OCI-LY3 (cell line): ENCODE measurements around the gene FIZ1.

ENCODE experiments used
- H2AFZ ChIP-seq: fragments of 200-600, 300-600 bp; shearing (Covaris generic); 2 replicates; pipeline ENCODE4 v1.6.0; 2014; ENCODE audit warnings: antibody characterized with exemption, low read depth, low read length
- H3K27ac ChIP-seq: fragments of 200-600, 300-600 bp; sonication (generic); 2 replicates; pipeline ENCODE4 v1.5.1; 2014; ENCODE audit warnings: mild to moderate bottlenecking, low read length, moderate library complexity, mixed read lengths
- H3K27me3 ChIP-seq: fragments of 200-600, 300-600 bp; sonication (generic); 2 replicates; pipeline ENCODE4 v1.6.1; 2014; ENCODE audit warnings: low read depth, low read length, mixed read lengths
- H3K36me3 ChIP-seq: fragments of 200-600, 300-600 bp; sonication (generic); replicated peaks from 2 replicates; pipeline ENCODE3; 2014; ENCODE audit warnings: low read depth, low read length, mixed read lengths
- H3K4me1 ChIP-seq: fragments of 300-600, 200-600 bp; sonication (generic); 2 replicates; pipeline ENCODE4 v1.6.1; 2014; ENCODE audit warnings: low read length, mixed read lengths
- H3K4me2 ChIP-seq: fragments of 200-600, 300-600 bp; sonication (generic); 2 replicates; pipeline ENCODE4 v1.6.1; 2014; ENCODE audit warnings: low read length, mixed read lengths
- H3K4me3 ChIP-seq: fragments of 300-600, 200-600 bp; sonication (generic); 2 replicates; pipeline ENCODE4 v1.5.1; 2014; ENCODE audit warnings: antibody characterized with exemption, mild to moderate bottlenecking, low read length, moderate library complexity
- H3K79me2 ChIP-seq: fragments of 300-600, 200-600 bp; shearing (Covaris generic); 2 replicates; pipeline ENCODE4 v1.6.1; 2014; ENCODE audit warnings: mild to moderate bottlenecking, low read length, mixed read lengths
- H3K9ac ChIP-seq: fragments of 300-600, 200-600 bp; shearing (Covaris generic); 2 replicates; pipeline ENCODE4 v1.6.0; 2014; ENCODE audit warnings: mild to moderate bottlenecking, low read length, moderate library complexity
- H3K9me3 ChIP-seq: fragments of 200-600, 300-600 bp; shearing (Covaris generic); 2 replicates; pipeline ENCODE4 v1.6.1; 2014; ENCODE audit warnings: low read length, mixed read lengths; ENCODE audit not compliant: insufficient read depth
- H4K20me1 ChIP-seq: fragments of 200-600, 300-600 bp; sonication (generic); 2 replicates; pipeline ENCODE4 v1.6.1; 2016; ENCODE audit warnings: low read length, mixed read lengths; ENCODE audit not compliant: insufficient read depth
- EZH2phosphoT487 ChIP-seq: fragments of 200-600 bp; shearing (Covaris generic); IDR thresholded peaks from 2 replicates; pipeline ENCODE4 v1.6.1; 2018; ENCODE audit warnings: antibody characterized with exemption, mixed run types, low read depth
- TF ChIP-seq, protein P1 (sequence below): fragments of 200-600, 300-600 bp; sonication (generic); IDR thresholded peaks from 2 replicates; pipeline ENCODE4 v1.5.1; 2014; ENCODE audit warnings: antibody characterized with exemption, low read length, low read depth

Gene FIZ1

DNA sequence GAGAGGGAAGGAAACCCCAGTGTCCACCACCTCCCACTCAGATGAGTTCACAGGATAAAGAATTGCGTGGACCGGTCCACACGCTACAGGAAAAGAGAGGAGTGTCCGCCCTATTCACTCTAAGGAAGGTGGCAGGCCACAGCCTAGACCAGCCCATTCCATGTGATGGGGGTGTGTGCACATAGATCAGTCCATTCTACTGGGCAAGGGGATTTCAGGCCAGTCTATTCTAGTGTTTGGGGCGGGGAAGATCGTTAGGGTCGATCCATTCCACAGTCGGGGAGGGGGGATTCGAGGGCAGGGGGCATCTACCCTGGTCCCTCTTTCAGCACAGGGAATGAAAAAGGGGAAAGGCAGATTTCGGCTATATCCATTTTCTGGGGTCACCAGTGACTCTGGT is 7.8 kb downstream of the FIZ1 start:
- Histone ChIP-seq H3K27ac (no peak overlapping the region), H3K9ac (no peak overlapping the region), H3K4me2 (no peak overlapping the region), H3K36me3 (peaks cover 30% of the 10 kb centered on the region), H3K9me3 (no peaks in the 10 kb centered on the region), H2AFZ (no peak overlapping the region), H3K4me3 (no peak overlapping the region), H3K79me2 (no peaks in the 10 kb centered on the region), H4K20me1 (no peaks in the 10 kb centered on the region), H3K27me3 (no peaks in the 10 kb centered on the region), H3K4me1 (0 out of 2 replicates have a peak, but pooled peaks cover 3% of the 10 kb centered on the region)
- TF ChIP-seq, protein P1, sequence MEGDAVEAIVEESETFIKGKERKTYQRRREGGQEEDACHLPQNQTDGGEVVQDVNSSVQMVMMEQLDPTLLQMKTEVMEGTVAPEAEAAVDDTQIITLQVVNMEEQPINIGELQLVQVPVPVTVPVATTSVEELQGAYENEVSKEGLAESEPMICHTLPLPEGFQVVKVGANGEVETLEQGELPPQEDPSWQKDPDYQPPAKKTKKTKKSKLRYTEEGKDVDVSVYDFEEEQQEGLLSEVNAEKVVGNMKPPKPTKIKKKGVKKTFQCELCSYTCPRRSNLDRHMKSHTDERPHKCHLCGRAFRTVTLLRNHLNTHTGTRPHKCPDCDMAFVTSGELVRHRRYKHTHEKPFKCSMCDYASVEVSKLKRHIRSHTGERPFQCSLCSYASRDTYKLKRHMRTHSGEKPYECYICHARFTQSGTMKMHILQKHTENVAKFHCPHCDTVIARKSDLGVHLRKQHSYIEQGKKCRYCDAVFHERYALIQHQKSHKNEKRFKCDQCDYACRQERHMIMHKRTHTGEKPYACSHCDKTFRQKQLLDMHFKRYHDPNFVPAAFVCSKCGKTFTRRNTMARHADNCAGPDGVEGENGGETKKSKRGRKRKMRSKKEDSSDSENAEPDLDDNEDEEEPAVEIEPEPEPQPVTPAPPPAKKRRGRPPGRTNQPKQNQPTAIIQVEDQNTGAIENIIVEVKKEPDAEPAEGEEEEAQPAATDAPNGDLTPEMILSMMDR = no peak
- no peak for TF ChIP-seq EZH2phosphoT487

DNA sequence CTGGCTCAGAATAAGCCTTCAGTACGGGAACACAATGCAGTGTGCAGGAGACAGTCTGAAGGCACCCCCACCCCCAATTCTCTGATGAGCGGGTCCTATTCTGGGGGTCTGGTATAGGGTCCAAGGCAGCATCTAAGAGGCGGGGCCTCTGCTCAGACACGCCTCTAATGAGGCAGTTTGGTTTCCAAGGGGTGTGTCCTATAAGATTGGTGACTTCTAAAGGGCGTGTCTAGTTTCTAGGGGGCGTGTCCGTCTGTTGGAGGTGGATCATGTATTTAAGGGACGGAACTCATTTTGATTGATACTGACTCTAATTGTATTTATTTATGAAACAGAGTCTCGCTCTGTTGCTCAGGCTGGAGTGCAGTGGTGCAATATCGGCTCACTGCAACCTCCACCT is 8.7 kb downstream of the FIZ1 start:
- Histone ChIP-seq H3K27ac (no peak overlapping the region), H3K4me1 (0 out of 2 replicates have a peak, but pooled peaks cover 3% of the 10 kb centered on the region), H4K20me1 (no peaks in the 10 kb centered on the region), H3K4me2 (no peak overlapping the region), H3K9me3 (no peaks in the 10 kb centered on the region), H3K36me3 (peaks cover 24% of the 10 kb centered on the region), H3K4me3 (no peak overlapping the region), H3K9ac (no peak overlapping the region), H3K27me3 (no peaks in the 10 kb centered on the region), H3K79me2 (no peaks in the 10 kb centered on the region), H2AFZ (no peak overlapping the region)
- TF ChIP-seq, protein P1 = no peak
- no peak for TF ChIP-seq EZH2phosphoT487

DNA sequence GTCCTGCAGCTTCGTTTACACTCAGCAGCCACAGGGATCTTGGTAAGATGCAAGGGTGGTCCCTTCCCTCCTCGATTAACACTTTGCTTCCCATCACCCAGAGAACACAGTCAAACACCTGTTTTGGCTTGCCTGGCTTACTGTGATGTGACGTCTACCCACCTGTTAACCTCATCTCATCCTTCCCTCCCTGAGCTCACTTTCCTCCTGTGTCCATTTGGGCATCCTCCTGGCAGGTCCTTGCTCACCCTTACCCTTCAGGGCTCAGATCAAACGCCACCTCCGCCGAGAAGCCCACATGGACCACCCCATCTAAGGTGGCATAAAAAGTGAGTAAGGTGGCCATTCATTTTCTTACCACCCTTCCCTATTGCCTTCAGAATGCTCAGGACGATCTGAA is 9.2 kb downstream of the FIZ1 start:
- Histone ChIP-seq H3K9ac (no peak overlapping the region), H3K4me3 (no peak overlapping the region), H3K27ac (no peak overlapping the region), H2AFZ (no peak overlapping the region), H3K9me3 (no peaks in the 10 kb centered on the region), H3K4me1 (0 out of 2 replicates have a peak, but pooled peaks cover 3% of the 10 kb centered on the region), H3K4me2 (no peak overlapping the region), H3K27me3 (no peaks in the 10 kb centered on the region), H4K20me1 (no peaks in the 10 kb centered on the region), H3K79me2 (no peaks in the 10 kb centered on the region), H3K36me3 (peaks cover 19% of the 10 kb centered on the region)
- TF ChIP-seq, protein P1 = no peak
- no peak for TF ChIP-seq EZH2phosphoT487

DNA sequence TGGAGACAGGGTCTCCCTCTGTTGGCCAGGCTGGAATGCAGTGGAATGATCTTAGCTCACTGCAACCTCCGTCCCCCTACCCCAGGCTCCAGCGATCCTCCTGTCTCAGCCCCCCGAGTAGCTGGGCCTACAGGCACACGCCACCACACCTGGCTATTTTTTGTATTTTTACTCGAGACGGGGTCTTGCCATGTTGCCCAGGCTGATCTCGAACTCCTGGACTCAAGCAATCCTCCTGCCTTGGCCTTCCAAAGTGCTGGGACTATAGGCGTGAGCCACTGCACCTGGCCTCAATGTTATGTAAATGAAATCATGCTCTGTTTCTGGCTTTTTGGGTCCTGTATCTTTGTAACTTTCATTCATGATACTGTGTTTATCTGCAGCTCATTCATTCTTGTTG is 10.6 kb downstream of the FIZ1 start:
- no peaks in the 10 kb centered on the region for H3K27me3 ChIP-seq
- no peak overlapping the region for H2AFZ ChIP-seq
- no peak for TF ChIP-seq EZH2phosphoT487
- TF ChIP-seq, protein P1 = no peak
- H3K79me2 ChIP-seq = no peaks in the 10 kb centered on the region
- H3K4me2 ChIP-seq = no peak overlapping the region
- H3K36me3 ChIP-seq = peaks cover 12% of the 10 kb centered on the region
- no peaks in the 10 kb centered on the region for H3K9me3 ChIP-seq
- H3K4me1 ChIP-seq = 0 out of 2 replicates have a peak, but pooled peaks cover 3% of the 10 kb centered on the region
- no peaks in the 10 kb centered on the region for H4K20me1 ChIP-seq
- H3K9ac ChIP-seq = no peak overlapping the region
- H3K27ac ChIP-seq = no peak overlapping the region
- no peak overlapping the region for H3K4me3 ChIP-seq
